Measurements from ENCODE around the gene RPL21. TPM values are rescaled to one million over a fixed set of nuclear protein-coding genes. Genes with fewer than 3 reads are reported as not detected.
"Not testable (repeated sequence)": the region's sequence is repeated elsewhere in the genome, so short reads cannot be mapped to it uniquely, and the experiment has no call there.

RPL21 gene
- total and polyA plus RNA-seq, 12 donors, result 400 to 1,800 (median 793) TPM

DNA sequence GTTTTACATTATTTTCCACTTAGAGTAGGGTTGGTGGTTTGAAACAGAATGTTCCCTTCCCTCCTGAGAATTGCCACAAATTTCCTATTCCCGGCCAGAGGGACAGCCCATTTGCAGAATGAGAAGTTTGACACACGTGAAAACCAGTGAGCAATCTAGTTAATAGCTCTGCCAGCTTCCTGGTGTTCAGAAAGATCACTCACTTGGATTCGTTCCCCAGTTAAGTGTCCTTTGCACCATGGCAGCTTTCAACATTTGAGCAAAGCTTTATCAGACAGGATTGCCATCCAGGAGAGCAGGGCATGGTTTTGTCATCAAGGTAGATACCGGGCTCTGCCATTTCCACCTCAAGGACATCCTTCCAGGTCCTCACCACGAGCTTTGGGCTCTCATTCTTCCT, 47.5 kb downstream of the RPL21 start:
- intact Hi-C loops (cut with DNase I), result no loop called here
- TF ChIP-seq, protein P1, sequence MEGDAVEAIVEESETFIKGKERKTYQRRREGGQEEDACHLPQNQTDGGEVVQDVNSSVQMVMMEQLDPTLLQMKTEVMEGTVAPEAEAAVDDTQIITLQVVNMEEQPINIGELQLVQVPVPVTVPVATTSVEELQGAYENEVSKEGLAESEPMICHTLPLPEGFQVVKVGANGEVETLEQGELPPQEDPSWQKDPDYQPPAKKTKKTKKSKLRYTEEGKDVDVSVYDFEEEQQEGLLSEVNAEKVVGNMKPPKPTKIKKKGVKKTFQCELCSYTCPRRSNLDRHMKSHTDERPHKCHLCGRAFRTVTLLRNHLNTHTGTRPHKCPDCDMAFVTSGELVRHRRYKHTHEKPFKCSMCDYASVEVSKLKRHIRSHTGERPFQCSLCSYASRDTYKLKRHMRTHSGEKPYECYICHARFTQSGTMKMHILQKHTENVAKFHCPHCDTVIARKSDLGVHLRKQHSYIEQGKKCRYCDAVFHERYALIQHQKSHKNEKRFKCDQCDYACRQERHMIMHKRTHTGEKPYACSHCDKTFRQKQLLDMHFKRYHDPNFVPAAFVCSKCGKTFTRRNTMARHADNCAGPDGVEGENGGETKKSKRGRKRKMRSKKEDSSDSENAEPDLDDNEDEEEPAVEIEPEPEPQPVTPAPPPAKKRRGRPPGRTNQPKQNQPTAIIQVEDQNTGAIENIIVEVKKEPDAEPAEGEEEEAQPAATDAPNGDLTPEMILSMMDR (IDR thresholded peaks at IDR 0.05), result no peak
- no peak for TF ChIP-seq POLR2A (IDR thresholded peaks at IDR 0.05)

DNA sequence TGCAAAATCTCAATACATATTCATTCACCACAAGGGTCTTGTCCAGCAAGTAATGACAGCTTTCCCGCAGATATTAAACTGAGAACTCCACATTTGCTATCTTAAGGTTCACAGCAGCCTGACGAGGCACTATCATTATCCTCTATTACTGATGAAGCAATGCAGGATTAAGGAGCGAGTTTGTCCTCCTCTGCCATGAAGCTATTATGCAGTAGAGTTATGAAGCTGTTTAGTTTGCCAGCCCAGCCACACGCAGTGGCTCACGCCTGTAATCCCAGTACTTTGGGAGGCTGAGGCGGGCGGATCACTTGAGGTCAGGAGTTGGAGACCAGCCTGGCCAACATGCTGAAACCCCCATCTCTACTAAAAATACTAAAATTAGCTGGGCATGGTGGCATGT, 49.0 kb downstream of the RPL21 start:
- H3K36me3 ChIP-seq (replicated peaks in 1 of 2); H3K27ac ChIP-seq; H3K4me1 ChIP-seq (replicated peaks in 1 of 2); DNase-seq; intact Hi-C loops (cut with DNase I); H3K9me3 ChIP-seq (replicated peaks in 1 of 3); H3K4me3 ChIP-seq; H3K27me3 ChIP-seq: not testable (repeated sequence)
- WGBS, 4 donors, result 81 to 89% (median 83%) methylated on average over 2 to 7 of the region's 7 CpGs

More for the DNA sequence above, 47.5 kb downstream of the RPL21 start:
- no peak for DNase-seq
- H3K4me1 ChIP-seq (replicated peaks in 1 of 2), result no peaks in the 10 kb centered on the region
- H3K27ac ChIP-seq, result no peak overlapping the region
- H3K9me3 ChIP-seq (replicated peaks in 1 of 3), result no peaks in the 10 kb centered on the region
- no peaks in the 10 kb centered on the region for H3K27me3 ChIP-seq
- 54 to 68% (median 63%) methylated on average over 5 of the region's 5 CpGs for WGBS, 4 donors
- H3K4me3 ChIP-seq, result no peak overlapping the region
- no peaks in the 10 kb centered on the region for H3K36me3 ChIP-seq (replicated peaks in 1 of 2)

DNA sequence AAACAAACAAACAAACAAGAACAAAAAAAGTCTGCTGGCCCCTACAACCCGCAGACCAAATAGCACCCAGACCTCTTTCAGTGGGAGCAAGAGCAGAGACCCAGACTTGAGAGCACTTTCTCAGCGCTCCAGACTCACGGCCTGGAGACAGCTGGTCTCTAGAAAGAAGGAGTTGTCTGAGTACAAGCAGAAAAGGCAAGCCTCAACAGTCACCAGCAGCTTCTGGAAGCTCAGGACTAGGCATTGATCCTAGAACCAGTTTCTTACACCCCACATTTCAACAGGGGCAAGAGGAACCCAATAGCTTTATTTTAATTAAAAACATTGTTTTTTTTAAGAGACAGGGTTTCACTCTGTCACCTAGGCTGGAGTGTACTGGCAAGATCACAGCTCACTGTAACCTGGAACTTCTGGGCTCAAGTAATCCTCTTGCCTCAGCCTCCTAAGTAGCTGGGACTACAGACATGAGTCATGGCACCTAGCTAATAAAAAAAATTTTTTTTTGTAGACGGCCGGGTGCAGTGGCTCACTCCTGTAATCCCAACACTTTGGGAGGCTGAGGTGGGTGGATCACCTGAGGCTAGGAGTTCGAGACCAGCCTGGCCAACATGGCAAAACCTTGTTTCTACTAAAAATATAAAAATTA, 49.7 kb downstream of the RPL21 start:
- no peaks in the 10 kb centered on the region for H3K4me1 ChIP-seq (replicated peaks in 1 of 2)
- no peak overlapping the region for H3K4me3 ChIP-seq
- intact Hi-C loops (cut with DNase I), result no loop called here
- no peak for DNase-seq
- no peaks in the 10 kb centered on the region for H3K36me3 ChIP-seq (replicated peaks in 1 of 2)
- no peaks in the 10 kb centered on the region for H3K9me3 ChIP-seq (replicated peaks in 1 of 3)
- no peaks in the 10 kb centered on the region for H3K27me3 ChIP-seq
- whole genome bisulfite sequencing, 4 donors, result 72 to 89% (median 81%) methylated on average over 6 of the region's 6 CpGs
- TF ChIP-seq POLR2A (IDR thresholded peaks at IDR 0.05), result no peak
- H3K27ac ChIP-seq, result no peak overlapping the region

DNA sequence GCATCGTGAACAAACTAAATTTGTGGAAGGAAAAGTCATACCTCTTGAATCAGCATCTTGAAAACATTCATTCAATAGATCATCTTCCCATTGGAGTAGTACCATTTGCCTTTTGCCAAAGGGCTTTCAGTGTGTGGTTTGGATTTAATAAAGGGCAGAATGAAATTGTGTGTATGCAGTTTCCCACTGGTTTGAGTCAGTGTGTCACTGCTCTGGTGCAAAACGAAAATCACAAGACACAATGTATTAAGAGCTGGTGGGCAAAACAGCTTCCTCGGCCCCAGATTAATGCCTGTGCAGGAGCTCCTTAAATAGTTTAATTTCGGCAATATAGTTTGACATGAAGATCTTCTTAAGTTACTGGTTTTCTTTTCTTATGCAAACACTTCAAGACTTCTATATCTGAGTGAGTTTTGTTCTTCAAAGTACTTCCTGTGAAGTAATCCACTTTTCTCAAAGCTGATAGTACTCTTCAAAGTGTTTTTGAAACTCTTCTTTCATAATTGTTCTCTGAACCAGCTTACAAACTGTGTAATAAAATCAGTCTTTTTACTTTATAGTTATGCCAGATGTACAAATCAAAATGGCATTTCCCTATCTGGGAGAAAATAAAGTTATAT, 51.4 kb downstream of the RPL21 start:
- DNase-seq, result no peak
- H3K27ac ChIP-seq, result no peak overlapping the region
- no peaks in the 10 kb centered on the region for H3K27me3 ChIP-seq
- intact Hi-C loops (cut with DNase I), result no loop called here
- no peaks in the 10 kb centered on the region for H3K36me3 ChIP-seq (replicated peaks in 1 of 2)
- 43 to 73% (median 62%) methylated on average over 4 of the region's 4 CpGs for WGBS, 4 donors
- TF ChIP-seq POLR2A (IDR thresholded peaks at IDR 0.05), result no peak
- TF ChIP-seq, protein P1 (IDR thresholded peaks at IDR 0.05), result no peak
- H3K9me3 ChIP-seq (replicated peaks in 1 of 3), result no peaks in the 10 kb centered on the region
- H3K4me1 ChIP-seq (replicated peaks in 1 of 2), result no peaks in the 10 kb centered on the region
- no peak overlapping the region for H3K4me3 ChIP-seq

DNA sequence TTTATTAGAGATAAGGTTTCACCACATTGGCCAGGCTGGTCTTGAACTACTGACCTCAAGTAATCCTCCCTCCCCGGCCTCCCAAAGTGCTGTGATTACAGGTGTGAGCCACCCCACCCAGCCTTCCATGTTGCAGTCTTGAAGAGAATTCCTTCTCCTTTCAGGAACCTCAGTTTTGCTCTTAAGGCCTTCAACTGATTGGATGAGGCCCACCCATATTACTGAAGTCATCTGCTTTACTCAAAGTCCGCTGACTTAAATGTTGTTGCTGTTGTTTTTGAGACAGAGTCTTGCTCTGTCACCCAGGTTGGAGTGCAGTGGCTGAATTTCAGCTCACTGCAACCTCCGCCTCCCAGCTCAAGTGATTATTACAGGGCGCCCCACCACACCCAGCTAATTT, 52.7 kb downstream of the RPL21 start:
- Histone ChIP-seq H3K36me3 (replicated peaks in 1 of 2) (no peaks in the 10 kb centered on the region), H3K4me1 (replicated peaks in 1 of 2) (no peaks in the 10 kb centered on the region), H3K27ac (no peak overlapping the region), H3K9me3 (replicated peaks in 1 of 3) (no peaks in the 10 kb centered on the region), H3K4me3 (no peak overlapping the region), H3K27me3 (no peaks in the 10 kb centered on the region)
- 85 to 95% (median 93%) methylated on average over 4 of the region's 4 CpGs for WGBS, 4 donors
- intact Hi-C loops (cut with DNase I), result no loop called here
- TF ChIP-seq, protein P1 (IDR thresholded peaks at IDR 0.05), result no peak
- no peak for DNase-seq
